NCI-H2107 treated with DMSO at 0.1 percent for 48 hours (cell line): ENCODE results near the gene PACS2.
"Not testable (repeated sequence)": the region's sequence is repeated elsewhere in the genome, so short reads cannot be mapped to it uniquely, and the experiment has no call there.

Source experiments
- DNase-seq: peaks from one replicate; lab custom pipeline; 2025; ENCODE audit not compliant: unreplicated experiment; lab: John Stamatoyannopoulos, UW

Gene PACS2

GRCh38 chr14:105314287-105315200 is at the start of gene PACS2:
PACS2 (plus strand) TSS chr14:105314748; CDS start chr14:105314919, 171 bp downstream.
- DNase-seq = peak; percentile 46

GRCh38 chr14:105267820-105268548 is 46.6 kb upstream of the PACS2 start:
- DNase-seq = no peak

DNA sequence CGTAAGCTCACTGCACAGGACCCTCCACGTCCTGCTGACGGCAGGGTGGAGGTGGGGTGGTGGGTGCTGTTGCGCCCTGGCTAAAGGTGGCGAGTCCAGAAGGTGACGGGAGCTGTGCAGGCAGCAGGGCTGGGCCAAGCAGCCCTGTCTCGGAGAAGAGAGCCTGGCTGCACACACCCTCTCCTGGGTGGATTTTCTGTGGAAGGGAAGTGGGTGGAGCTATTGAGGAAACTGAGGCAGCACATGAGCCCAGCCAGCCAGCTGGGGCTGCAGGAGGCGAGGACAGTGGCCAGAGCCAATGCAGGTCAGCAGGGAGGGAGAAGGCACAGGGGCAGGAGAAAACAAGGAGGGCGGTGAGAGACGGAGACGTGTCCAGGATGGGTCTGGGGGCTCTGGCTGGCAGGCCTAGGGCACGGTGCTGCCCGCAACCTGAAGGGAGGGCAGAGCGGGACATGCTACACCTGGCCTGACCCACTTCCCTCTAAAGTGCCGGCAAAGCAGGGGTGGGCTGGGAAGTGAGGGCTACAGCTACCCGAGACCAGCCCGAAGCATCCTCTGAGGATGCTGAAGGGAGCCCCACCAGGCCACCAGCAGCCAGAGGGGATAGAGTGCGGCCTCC is 45.7 kb upstream of the PACS2 start:
- DNase-seq = no peak

DNA sequence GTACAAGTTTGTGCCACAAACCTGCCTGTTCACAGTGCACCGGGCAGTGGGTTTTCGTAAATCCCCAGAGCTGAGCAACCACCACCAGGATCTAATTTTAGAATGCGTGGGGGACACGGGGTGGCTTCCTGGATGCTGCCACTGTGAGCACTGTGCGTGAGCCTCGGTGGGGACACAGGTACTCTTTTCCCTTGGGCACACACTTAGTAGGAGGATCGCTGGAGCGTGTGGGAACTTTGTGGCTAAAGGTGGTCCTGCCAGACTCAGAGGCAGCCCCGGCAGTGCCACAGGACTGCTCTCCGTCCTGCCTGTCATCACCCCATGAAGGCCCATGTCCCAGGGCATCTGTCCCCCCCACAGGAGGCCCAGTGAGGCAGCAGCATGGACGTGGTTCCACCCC is 45.1 kb upstream of the PACS2 start:
- DNase-seq = no peak

- no peak for DNase-seq
These were observed 43.2 kb upstream of the PACS2 start for GRCh38 chr14:105271224-105271890.

DNA sequence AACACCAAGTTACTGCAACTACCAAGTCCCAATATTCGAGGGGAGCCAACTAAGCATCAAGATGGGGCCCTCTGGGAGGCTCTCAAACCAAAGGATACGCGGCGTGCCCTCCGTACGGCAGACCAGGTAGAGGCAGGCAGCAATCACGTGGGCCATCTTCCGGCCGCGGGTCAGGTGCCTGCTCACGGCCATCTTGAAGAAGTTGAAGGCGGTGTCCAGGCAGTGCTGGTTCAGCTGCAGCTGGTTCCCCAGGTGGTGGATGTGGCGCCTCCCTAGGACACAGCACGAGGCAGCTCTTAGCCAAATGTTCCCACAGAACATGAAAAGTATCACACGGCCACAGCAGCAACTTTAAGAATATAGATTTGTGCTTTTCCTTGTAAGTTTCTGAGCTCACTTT is 41.9 kb upstream of the PACS2 start:
- no peak for DNase-seq

DNA sequence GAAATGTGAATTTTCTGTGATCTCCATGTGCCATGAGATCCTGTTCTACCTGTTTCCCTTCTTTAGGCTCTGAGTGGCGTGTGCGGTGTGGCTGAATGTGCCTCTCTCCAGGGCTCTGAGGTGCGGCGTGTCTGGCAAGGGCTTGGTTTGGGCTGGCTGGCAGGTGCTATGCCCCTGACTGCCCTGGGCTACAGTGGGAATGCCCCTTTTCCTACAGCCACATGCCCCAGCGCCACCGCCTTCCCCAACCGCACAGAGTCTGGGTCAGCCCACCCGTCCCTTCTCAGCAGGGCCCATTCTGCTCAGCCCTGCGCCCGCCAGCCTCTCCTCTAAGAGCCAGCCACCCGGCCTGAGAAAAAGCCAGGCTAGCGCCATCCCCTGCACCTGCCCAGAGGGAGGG is 41.5 kb upstream of the PACS2 start:
- peak; percentile 63 for DNase-seq

DNA sequence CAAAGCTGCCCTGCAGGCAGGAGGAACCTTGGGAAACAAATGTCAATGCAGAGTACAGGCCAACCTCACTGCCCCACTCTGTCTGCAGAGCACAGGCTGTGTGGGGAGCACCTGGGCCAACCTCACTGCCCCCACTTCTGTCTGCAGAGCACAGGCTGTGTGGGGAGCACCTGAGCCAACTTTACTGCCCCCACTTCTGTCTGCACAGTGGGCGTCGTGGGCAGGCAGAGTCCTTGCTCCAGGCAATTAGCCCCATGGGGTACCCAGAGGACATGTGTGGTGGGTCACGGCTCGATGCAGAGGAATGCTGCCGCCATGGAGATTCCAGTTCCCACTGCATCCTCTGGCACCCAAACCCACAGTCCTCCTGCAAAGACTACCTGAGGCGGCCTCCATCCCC is 39.9 kb upstream of the PACS2 start:
- DNase-seq = no peak

DNA sequence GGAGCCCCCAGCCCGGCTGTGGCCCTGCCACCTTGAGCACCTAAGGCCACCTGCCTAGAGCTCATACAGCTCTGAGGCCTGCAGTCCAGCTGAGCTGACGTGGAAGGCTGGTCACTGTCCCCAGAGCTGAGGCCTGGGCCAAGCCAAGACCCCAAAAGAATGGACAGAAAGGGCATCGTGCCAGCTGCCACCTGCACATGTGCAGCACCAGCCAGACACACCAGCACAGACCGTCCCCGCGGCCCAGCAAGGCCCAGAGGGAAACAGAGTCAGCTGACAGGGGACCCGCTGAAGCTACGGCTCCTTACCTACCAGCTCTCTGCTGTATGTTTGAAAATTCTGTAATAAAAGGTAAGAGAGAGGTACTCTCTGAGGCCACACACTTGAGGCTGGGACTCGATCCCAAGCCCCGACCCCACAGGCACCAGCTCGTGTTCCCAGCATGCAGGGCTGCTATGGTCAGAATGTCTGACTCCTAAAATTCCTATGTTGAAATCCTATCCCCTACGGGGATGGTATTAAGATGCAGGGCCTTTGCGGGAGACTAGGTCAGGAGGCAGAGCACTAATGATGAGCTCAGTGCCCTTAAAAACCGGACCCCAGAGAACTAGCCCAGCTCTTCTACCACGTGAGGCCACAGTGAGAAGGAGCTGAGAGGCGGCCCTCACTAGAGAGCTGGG is 39.1 kb upstream of the PACS2 start:
- DNase-seq = no peak

- not testable (repeated sequence) for DNase-seq
These were observed 37.1 kb upstream of the PACS2 start for GRCh38 chr14:105277448-105277847.

DNA sequence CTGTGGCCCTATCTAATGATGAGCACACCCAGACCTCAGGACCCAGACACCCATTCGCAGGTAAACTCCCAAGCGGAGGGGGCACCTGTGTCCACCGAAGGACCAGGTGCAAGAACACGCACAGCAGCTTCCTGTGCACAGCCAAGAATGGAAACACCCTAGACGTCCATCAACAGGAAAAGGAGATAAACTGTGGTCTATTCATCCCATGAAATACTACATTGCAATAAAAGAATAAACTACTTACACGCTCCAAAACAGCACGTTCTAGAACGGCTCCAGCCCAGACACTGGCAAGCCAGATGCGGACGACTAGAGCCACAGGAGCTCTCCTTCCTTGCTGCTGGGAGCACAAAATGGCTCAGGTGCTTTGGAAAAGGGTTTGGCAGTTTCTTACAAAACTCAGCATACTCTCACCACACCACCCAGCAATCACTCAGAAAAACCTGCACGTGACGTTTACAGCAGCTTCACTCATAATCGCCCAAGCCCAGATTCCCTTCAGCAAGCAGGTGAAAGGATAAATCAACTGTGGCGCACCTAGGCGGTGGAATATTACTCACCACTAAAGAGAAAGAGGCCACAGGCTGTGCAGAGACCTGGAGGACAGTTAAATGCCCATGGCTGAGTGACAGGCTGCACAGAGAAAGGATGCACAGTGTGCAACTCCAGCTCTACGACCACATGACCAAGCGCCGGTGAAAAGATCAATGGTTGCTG is 34.7 kb upstream of the PACS2 start:
- DNase-seq = no peak

DNA sequence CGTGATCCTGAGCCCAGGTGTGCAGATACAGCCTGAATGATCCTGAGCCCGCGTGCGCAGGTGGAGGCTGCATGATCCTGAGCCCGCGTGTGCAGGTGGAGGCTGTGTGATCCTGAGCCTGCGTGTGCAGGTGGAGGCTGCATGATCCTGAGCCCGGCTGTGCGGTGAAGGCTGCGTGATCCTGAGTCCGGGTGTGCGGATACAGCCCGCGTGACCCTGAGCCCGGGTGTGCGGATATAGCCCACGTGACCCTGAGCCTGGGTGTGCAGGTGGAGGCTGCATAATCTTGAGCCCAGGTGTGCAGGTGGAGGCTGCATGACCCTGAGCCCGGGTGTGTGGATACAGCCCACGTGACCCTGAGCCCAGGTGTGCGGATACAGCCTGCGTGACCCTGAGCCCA is 34.0 kb upstream of the PACS2 start:
- DNase-seq = no peak

DNA sequence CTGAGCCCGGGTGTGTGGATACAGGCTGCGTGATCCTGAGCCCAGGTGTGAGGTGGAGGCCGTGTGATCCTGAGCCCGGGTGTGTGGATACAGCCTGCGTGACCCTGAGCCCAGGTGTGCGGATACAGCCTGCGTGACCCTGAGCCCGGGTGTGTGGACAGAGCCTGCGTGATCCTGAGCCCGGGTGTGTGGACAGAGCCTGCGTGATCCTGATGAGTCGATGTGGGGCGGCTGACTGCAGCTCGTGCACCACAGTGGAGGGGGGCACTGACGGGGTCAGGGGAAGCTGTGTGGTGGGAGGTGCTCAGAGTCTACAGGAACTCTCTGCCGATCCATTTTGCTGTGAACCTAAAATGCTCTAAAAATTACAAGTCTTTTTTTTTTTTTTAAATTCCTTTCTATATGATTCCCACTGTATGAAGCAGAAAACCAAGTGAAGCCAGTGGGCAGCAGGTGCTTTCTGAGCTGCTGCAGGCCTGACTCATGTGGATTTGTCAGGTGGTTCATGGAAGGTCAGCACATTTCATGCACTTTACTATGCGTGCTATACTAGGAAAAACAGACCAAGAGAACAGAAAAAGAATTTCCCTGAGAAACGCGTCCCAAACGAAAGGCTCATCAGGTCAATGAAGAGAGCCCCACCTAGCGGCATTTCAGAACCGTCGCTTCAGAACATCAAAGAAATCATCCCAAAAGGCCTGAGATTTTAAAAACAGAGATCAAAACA is 33.0 kb upstream of the PACS2 start:
- no peak for DNase-seq

DNA sequence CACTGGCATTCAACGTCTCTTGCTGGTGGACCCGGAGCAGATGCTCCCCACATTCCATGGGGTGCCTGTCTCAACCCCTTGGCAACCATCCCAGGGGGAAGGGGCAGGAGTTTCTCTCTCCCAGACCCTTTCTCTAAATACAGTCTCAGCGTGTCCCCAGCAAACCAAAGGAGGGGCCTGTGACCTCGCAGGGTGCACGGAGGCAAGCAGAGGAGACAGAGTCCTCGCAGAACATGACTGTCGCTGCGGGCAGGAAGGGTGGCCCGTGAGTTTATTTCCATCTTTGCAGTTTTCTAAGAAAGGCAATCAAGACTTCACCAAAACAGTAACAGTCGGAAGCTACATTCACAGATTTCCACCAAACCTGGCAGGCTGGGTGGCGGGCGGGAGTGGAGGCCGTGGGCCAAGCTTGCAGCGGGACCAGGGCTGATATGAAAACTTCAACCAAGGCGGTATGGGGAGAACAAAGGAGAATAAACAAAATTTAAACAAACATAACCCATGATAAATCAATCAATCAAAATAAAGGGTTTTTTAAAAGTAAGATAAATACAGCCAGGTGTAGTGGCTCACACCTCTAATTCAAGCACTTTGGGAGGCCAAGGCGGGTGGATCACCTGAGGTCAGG is 32.3 kb upstream of the PACS2 start:
- DNase-seq = no peak

- no peak for DNase-seq
These were observed 31.5 kb upstream of the PACS2 start for GRCh38 chr14:105283028-105283427.

GRCh38 chr14:105283899-105284298 is 30.6 kb upstream of the PACS2 start:
- DNase-seq = no peak

DNA sequence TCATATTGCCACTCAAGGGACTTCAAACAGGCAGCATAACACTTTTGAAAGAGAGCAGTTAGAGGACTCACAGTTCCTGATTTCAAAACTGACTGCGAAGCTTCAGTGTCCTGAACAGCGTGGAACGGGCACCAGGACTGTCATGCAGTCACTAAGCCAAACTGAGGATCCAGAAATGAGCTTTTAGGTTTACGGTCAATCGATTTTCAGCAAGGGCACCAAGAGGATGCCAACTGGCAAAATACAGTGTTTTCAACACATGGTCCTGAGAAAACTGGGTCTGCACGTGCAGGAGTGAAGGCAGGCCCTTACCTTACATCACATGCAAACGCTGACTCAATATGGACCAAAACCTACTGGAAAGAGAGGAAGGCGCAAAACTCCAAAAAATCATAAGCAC is 29.4 kb upstream of the PACS2 start:
- no peak for DNase-seq

GRCh38 chr14:105286759-105287144 is 27.8 kb upstream of the PACS2 start:
- DNase-seq = no peak
